HAP-1 (cell line): ENCODE results near the gene SFSWAP.

Experiments
- DNase-seq, 2 experiments: peaks; one replicate each; pipeline ENCODE4 v3.0.0-alpha.2; 2016 to 2020; ENCODE audit warnings: low spot score in 2 of 2
- H3K27me3 ChIP-seq: fragments of 250-450 bp; sonication (Bioruptor Pico); 2 replicates; pipeline ENCODE4 v1.5.1; 2020; ENCODE audit warnings: low read depth, mild to moderate bottlenecking, moderate library complexity
- H3K36me3 ChIP-seq: fragments of 250-450 bp; sonication (Bioruptor Pico); replicated peaks from 2 replicates; pipeline ENCODE4 v1.5.1; 2020; ENCODE audit warnings: mild to moderate bottlenecking
- H3K4me1 ChIP-seq: fragments of 250-450 bp; sonication (Bioruptor Pico); 2 replicates; pipeline ENCODE4 v1.5.1; 2020; ENCODE audit warnings: mild to moderate bottlenecking
- H3K4me3 ChIP-seq: fragments of 250-450 bp; sonication (Bioruptor Pico); 2 replicates; pipeline ENCODE4 v1.5.1; 2020; ENCODE audit warnings: mild to moderate bottlenecking, moderate library complexity
- H3K9me3 ChIP-seq: fragments of 250-450 bp; sonication (Bioruptor Pico); 2 replicates; pipeline ENCODE4 v1.5.1; 2020; ENCODE audit warnings: mild to moderate bottlenecking, moderate library complexity
- in situ Hi-C: fragments of 300-500 bp; cut with MboI; formaldehyde crosslinking; loops from 3 replicates; pipeline ENCODE4 v1.14.3; 2020; ENCODE audit warnings: low sequenced_read_pairs, inconsistent platforms, mixed read lengths

SFSWAP gene

GRCh38 chr12:131683266-131684014 lies 27.4 kb upstream of the SFSWAP start:
- in situ Hi-C loops, result no loop called here
- Histone ChIP-seq H3K9me3 (no peaks in the 10 kb centered on the region), H3K4me3 (no peak overlapping the region), H3K4me1 (no peaks in the 10 kb centered on the region), H3K27me3 (no peaks in the 10 kb centered on the region), H3K36me3 (no peaks in the 10 kb centered on the region)
- DNase-seq, result no peak

GRCh38 chr12:131684015-131684725 lies 26.7 kb upstream of the SFSWAP start:
- Histone ChIP-seq H3K27me3 (no peaks in the 10 kb centered on the region), H3K4me1 (no peaks in the 10 kb centered on the region), H3K9me3 (no peaks in the 10 kb centered on the region), H3K36me3 (no peaks in the 10 kb centered on the region), H3K4me3 (no peak overlapping the region)
- in situ Hi-C loops, result no loop called here
- DNase-seq, result no peak

GRCh38 chr12:131687346-131688125 lies 23.4 kb upstream of the SFSWAP start:
- H3K4me1 ChIP-seq, result no peaks in the 10 kb centered on the region
- in situ Hi-C loops, result no loop called here
- H3K27me3 ChIP-seq, result no peaks in the 10 kb centered on the region; the same call in none of the 2 replicates
- no peak overlapping the region for H3K4me3 ChIP-seq
- no peaks in the 10 kb centered on the region for H3K9me3 ChIP-seq
- DNase-seq, result no peak
- no peaks in the 10 kb centered on the region for H3K36me3 ChIP-seq

GRCh38 chr12:131688131-131688844 lies 22.6 kb upstream of the SFSWAP start:
- no peaks in the 10 kb centered on the region for H3K9me3 ChIP-seq
- no peaks in the 10 kb centered on the region for H3K36me3 ChIP-seq
- H3K4me3 ChIP-seq, result no peak overlapping the region
- H3K27me3 ChIP-seq, result no peaks in the 10 kb centered on the region; the same call in none of the 2 replicates
- DNase-seq, result no peak
- H3K4me1 ChIP-seq, result no peaks in the 10 kb centered on the region
- in situ Hi-C loops, result no loop called here

- in situ Hi-C loops, result no loop called here
Observed at GRCh38 chr12:131688845-131689154, 22.1 kb upstream of the SFSWAP start.

DNA sequence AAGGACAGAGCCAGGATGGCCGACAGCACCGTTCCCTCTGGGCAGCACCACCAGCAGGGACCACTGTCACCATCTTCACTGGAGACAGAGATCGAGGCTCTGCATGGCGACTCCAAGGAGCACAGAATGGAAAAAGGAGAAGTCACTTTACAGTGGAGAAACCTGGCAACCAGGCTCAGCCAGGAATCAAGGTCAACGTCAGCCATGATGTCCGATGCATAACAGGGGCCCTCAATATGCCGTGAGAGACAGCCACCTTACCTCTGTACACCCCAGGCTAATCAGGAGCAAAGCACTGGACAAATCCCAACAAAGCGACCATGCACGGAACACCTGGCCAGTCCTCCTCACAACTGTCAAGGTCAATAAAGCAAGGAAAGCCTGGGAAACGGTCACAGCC lies 20.6 kb upstream of the SFSWAP start:
- Histone ChIP-seq H3K36me3 (no peaks in the 10 kb centered on the region), H3K4me3 (no peak overlapping the region), H3K4me1 (no peaks in the 10 kb centered on the region), H3K27me3 (no peaks in the 10 kb centered on the region; the same call in none of the 2 replicates), H3K9me3 (no peaks in the 10 kb centered on the region)
- in situ Hi-C loops, result no loop called here
- no peak for DNase-seq

More at GRCh38 chr12:131688845-131689154, 22.1 kb upstream of the SFSWAP start:
- H3K27me3 ChIP-seq, result no peaks in the 10 kb centered on the region; the same call in none of the 2 replicates
- DNase-seq, result no peak
- no peaks in the 10 kb centered on the region for H3K4me1 ChIP-seq
- H3K9me3 ChIP-seq, result no peaks in the 10 kb centered on the region
- no peaks in the 10 kb centered on the region for H3K36me3 ChIP-seq
- no peak overlapping the region for H3K4me3 ChIP-seq

DNA sequence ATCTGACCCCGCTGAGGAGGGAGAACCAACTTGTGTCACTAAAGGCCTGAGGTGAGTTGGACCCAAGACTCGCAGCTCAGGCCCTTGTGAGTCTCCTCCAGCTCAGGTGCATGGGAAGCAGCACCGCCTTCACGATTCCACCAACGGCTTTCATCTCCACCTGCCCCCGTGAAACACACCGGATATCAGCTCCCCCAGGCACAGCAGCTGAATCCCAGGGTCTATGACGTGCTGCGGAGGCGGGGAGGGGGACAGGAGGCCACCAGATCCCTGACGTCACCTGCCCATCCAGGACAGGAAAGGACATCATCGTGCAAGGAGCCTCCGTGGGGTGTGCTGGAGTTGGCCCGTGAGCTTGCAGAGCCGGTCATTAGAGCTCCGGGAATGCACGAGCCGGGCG lies 18.5 kb upstream of the SFSWAP start:
- H3K9me3 ChIP-seq, result no peaks in the 10 kb centered on the region
- H3K36me3 ChIP-seq, result no peaks in the 10 kb centered on the region
- in situ Hi-C loops, result no loop called here
- H3K27me3 ChIP-seq, result no peaks in the 10 kb centered on the region; the same call in none of the 2 replicates
- no peak for DNase-seq
- no peaks in the 10 kb centered on the region for H3K4me1 ChIP-seq
- no peak overlapping the region for H3K4me3 ChIP-seq

DNA sequence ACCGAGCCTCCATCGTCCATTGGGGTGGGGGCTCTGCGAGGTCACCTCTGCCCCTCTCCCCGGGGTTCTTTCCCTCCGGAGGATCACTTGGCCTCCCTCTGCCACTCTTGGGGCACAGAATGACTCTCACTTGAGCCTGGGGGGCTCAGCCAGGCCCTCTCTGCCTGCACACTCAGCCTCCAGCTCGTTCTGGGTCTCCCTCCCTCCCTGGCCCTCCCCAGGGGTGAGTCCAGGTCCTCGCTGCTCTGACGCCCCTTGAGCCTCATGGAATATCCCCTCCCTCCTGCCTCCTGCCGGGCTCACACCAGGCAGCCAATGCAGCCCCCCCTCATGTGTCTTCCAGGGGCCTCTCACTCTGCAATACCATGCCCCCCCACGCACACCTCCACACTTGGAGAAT lies 17.7 kb upstream of the SFSWAP start:
- H3K4me1 ChIP-seq, result no peaks in the 10 kb centered on the region
- in situ Hi-C loops, result no loop called here
- peaks cover 6% of the 10 kb centered on the region for H3K27me3 ChIP-seq

DNA sequence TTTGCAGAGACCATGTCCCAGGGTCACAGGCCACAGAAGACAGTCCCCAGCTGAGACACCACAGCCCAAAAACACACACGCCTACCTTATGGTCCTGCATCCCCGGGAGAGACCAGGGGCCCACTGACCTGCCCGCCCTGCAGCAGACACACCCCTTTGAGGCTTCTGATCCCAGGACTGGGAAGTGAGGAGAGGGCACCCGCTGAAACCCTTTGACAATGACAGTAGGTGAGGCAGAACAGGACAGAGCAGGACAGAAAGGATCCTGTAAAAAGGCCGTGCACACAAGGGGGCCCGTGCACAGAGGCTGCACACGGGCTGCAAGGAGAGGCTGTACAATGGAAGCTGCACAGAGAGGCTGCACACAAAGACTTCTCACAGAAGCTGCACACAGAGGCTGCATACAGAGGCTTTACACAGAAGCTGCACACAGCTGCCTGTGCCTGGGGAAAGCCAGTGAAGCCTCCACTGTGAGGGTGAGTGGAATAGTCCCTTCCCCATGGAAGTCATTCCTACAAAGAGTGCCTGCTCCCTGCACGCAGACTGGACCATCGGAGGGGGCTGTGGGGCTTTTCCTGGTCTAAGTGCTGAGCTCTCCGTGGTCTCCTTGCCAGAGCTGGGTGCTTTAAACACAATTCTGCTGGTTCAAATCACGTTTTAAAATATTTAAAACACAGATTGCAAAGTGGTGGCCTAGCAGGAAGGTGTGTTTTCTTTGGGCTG lies 16.6 kb upstream of the SFSWAP start:
- H3K4me3 ChIP-seq, result no peak overlapping the region
- H3K27me3 ChIP-seq, result peaks cover 17% of the 10 kb centered on the region
- in situ Hi-C loops, result no loop called here
- no peaks in the 10 kb centered on the region for H3K36me3 ChIP-seq
- DNase-seq, result no peak
- H3K9me3 ChIP-seq, result no peaks in the 10 kb centered on the region
- H3K4me1 ChIP-seq, result no peaks in the 10 kb centered on the region

More for the DNA sequence above, 17.7 kb upstream of the SFSWAP start:
- no peak for DNase-seq
- Histone ChIP-seq H3K36me3 (no peaks in the 10 kb centered on the region), H3K9me3 (no peaks in the 10 kb centered on the region), H3K4me3 (no peak overlapping the region)

DNA sequence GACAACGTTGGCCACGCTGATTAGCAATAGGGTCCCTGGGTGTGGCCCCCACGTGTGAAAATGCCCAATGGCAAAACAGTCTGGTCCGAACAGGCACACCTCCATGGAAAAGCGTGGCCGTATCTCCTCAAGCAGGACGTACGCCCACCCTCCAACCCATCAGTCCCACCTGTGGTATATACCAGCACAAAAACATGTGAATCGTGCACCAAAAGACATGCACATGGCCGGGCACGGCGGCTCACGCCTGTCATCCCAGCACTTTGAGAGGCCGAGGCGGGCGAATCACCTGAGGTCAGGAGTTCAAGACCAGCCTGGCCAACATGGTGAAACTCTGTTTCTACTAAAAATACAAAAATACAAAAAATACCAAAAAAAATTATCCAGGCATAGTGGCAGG lies 14.9 kb upstream of the SFSWAP start:
- in situ Hi-C loops, result no loop called here
- Histone ChIP-seq H3K4me1 (no peaks in the 10 kb centered on the region), H3K27me3 (peaks cover 31% of the 10 kb centered on the region), H3K4me3 (no peak overlapping the region), H3K36me3 (no peaks in the 10 kb centered on the region), H3K9me3 (no peaks in the 10 kb centered on the region)
- no peak for DNase-seq

- in situ Hi-C loops, result no loop called here
- Histone ChIP-seq H3K9me3 (no peaks in the 10 kb centered on the region), H3K36me3 (no peaks in the 10 kb centered on the region), H3K4me1 (no peaks in the 10 kb centered on the region), H3K27me3 (peaks cover 31% of the 10 kb centered on the region), H3K4me3 (no peak overlapping the region)
- no peak for DNase-seq
Observed at GRCh38 chr12:131698286-131698685, 12.6 kb upstream of the SFSWAP start.

- H3K9me3 ChIP-seq, result no peaks in the 10 kb centered on the region
- peaks cover 31% of the 10 kb centered on the region for H3K27me3 ChIP-seq
- H3K36me3 ChIP-seq, result no peaks in the 10 kb centered on the region
- H3K4me1 ChIP-seq, result no peaks in the 10 kb centered on the region
- in situ Hi-C loops, result no loop called here
- no peak overlapping the region for H3K4me3 ChIP-seq
- no peak for DNase-seq
Observed at GRCh38 chr12:131699434-131699833, 11.5 kb upstream of the SFSWAP start.

- in situ Hi-C loops, result no loop called here
- no peak for DNase-seq
- Histone ChIP-seq H3K27me3 (peaks cover 31% of the 10 kb centered on the region), H3K4me3 (no peak overlapping the region), H3K9me3 (no peaks in the 10 kb centered on the region), H3K36me3 (no peaks in the 10 kb centered on the region), H3K4me1 (no peaks in the 10 kb centered on the region)
Observed at GRCh38 chr12:131700271-131700670, 10.6 kb upstream of the SFSWAP start.
